GM13976 (cell line): ENCODE measurements around the gene CTXN2.

Experiments used
- DNase-seq: peaks from one replicate; pipeline ENCODE4 v3.0.0; 2012; ENCODE audit warnings: low spot score
- in situ Hi-C: fragments of 300-500 bp; cut with MboI; formaldehyde crosslinking; loops from one replicate; pipeline ENCODE4 v1.12.0; 2022; ENCODE audit warnings: low sequenced_read_pairs, mixed read lengths, inconsistent platforms; ENCODE audit not compliant: unreplicated experiment
- TF ChIP-seq, protein P1 (sequence below): IDR thresholded peaks from 2 replicates; pipeline ENCODE4 v1.5.1; 2012; ENCODE audit warnings: borderline replicate concordance, mild to moderate bottlenecking; ENCODE audit not compliant: insufficient read depth; ENCODE audit errors: extremely low read depth, missing control alignments, control extremely low read depth

CTXN2 gene

DNA sequence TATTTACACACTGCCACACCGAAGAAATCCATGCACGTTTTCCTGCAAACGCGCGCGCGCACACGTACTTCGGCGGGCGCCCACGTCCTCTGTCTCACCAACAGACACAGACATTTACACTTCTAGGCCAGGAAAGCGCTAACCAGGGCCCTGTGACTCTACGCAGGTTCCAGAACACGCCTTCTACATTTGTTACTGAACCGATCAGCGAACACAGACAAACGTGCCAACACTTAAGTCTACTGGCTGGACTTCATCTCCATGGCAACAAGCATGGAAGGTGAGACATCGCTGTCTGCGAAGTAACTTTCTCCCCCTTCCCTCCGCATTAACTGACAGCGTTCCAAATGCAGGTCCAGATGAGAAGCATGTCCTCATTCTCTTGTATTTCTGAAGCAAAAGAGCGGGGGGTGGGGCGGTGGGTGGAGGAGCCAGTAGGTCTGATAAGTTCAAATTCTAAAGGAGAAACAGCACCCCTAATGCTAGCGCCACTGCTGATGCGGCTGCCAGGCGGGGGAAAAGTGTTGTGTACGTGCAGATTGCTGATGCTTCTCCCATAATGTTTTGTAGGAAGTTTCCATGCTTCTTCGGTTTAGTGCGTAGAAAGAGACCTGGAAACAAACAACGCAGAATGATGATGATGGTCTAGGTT lies at the start of gene CTXN2:
CTXN2 (plus strand) TSS at position 92 of the 652 bp plus-strand sequence. CDS start 9,636 bp downstream, outside the sequence.
- in situ Hi-C loops, result no loop called here
- TF ChIP-seq, protein P1, sequence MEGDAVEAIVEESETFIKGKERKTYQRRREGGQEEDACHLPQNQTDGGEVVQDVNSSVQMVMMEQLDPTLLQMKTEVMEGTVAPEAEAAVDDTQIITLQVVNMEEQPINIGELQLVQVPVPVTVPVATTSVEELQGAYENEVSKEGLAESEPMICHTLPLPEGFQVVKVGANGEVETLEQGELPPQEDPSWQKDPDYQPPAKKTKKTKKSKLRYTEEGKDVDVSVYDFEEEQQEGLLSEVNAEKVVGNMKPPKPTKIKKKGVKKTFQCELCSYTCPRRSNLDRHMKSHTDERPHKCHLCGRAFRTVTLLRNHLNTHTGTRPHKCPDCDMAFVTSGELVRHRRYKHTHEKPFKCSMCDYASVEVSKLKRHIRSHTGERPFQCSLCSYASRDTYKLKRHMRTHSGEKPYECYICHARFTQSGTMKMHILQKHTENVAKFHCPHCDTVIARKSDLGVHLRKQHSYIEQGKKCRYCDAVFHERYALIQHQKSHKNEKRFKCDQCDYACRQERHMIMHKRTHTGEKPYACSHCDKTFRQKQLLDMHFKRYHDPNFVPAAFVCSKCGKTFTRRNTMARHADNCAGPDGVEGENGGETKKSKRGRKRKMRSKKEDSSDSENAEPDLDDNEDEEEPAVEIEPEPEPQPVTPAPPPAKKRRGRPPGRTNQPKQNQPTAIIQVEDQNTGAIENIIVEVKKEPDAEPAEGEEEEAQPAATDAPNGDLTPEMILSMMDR, result no peak
- no peak for DNase-seq

DNA sequence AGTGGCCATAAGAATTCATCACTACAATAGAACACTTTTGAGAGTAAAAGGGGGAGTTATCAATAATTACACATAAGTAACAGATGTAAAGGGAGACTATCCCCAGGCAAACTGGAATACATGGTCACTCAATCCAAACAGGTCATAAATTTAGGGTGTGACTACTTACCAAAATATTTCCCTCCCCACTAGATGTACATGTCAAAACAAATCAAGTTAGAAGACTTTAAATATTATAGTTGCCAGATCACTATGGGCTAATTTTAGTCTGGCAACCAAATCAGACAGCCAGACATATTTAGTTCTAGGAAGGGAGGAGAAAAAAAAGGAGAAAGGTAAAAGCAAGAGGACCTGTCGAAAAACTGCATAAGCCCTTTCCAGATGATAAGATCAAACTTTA lies 47.6 kb upstream of the CTXN2 start:
- no peak for DNase-seq
- TF ChIP-seq, protein P1, result no peak
- in situ Hi-C loops, result no loop called here

DNA sequence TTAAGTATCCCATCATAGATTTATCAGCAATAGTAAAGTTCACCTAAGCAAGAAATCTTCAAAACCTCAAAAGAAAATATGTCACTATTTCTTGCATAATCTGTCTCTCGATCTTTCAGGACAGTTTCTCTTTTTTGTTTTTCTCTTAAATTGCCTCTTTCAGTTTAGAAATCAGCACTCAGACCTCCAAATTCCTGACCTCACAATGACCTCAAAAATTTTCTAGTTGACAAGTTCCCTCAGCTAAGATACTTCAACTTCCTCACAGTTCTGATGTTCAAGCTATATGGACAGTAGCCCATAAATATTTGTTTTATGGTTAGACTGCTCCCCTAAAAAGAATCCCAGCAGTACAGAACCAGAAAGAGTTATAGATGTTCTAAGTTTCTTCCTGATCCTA lies 46.6 kb upstream of the CTXN2 start:
- DNase-seq, result peak; percentile 6
- in situ Hi-C loops, result no loop called here
- TF ChIP-seq, protein P1, result no peak

DNA sequence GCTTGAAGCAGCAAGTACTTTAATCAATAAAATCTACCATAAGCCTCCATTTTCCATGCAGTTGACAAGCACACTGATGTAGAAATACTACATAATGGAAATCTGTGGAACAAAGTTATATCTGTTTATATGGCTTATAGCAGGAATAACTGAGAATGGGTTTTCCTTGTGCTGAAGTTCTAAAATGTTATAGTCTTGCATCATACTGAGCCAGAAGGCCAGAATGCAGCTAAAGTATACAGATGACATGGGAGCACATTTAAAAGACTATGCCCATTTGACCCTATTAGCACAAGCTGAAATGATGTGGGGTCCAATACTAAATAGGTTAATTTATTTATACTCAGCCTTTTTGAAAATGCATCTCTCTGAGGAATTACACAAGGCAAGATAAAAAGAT lies 45.5 kb upstream of the CTXN2 start:
- in situ Hi-C loops, result no loop called here
- DNase-seq, result no peak

DNA sequence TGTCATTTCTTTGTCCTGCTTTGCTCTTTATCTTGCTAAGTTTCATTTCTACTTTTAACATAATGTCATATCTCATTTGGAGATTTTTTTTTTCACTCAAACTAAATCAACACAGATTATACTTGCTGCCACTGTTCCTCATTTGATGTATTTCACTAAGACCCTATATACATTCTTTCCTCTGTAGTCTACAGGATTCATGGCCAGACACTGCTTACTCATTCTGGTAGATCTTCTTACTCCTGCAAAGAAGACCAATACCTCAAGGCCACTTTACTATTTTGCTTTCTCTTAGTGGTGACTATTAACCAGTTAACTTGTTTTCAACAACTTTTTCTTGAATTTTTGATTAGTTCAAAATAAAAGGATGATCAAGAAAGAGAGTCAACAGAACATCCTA lies 44.1 kb upstream of the CTXN2 start:
- TF ChIP-seq, protein P1, result no peak
- in situ Hi-C loops, result no loop called here
- no peak for DNase-seq

More for the DNA sequence above, 45.5 kb upstream of the CTXN2 start:
- TF ChIP-seq, protein P1, result no peak

DNA sequence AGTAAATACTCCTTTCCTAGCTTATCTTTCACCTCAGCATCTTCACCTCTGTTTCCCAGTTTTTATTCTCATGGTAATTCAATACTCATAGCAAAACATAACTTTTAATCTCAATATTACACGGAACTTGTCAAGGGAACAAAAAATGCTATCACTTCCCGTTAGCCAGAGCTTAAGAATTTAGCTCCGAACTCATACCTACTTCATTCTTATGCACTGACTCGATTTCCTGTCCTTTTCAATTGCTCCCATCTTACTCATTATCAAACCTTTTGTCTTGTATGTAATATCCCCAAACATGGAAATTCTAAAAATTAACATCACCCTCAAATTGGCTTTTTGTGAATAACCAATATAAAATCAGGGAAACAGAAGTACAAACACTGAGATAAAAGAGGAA lies 41.6 kb upstream of the CTXN2 start:
- TF ChIP-seq, protein P1, result no peak
- in situ Hi-C loops, result no loop called here
- DNase-seq, result no peak
